ENCODE data around the gene FARP1. TPM values are rescaled to one million over a fixed set of nuclear protein-coding genes. Genes with fewer than 3 reads are reported as not detected.

FARP1 gene
- total and polyA plus RNA-seq, 2 of the 13 experiments (the other 11 are each of a cell fraction or from before 2014, with no cell fraction given): 70.6 to 126 TPM

- TF ChIP-seq ATF4 (CRISPR knock-in tag; IDR thresholded peaks at IDR 0.05) (0 out of 4 replicates have a peak, but pooled peaks of 1 of the 2 experiments have one; percentile 15), MZF1 (CRISPR knock-in tag; IDR thresholded peaks at IDR 0.05; ENCODE audit: borderline replicate concordance) (no peak), ZMYM4 (CRISPR knock-in tag; IDR thresholded peaks at IDR 0.05) (peak; percentile 56; the same call in 1 of the 2 replicates), MIXL1 (CRISPR knock-in tag; IDR thresholded peaks at IDR 0.05) (peak; percentile 87; the same call in 1 of the 2 replicates), EHMT2 (IDR thresholded peaks at IDR 0.05; ENCODE audit: borderline replicate concordance, low read depth, low read length) (no peak), KDM6A (CRISPR knock-in tag; IDR thresholded peaks at IDR 0.05; ENCODE audit: low read depth) (peak; percentile 66; the same call in 1 of the 2 replicates), ZNF598 (CRISPR knock-in tag; IDR thresholded peaks at IDR 0.05; ENCODE audit: borderline replicate concordance) (no peak), ARID4A (CRISPR knock-in tag; IDR thresholded peaks at IDR 0.05; ENCODE audit: borderline replicate concordance) (peak; percentile 32; the same call in 1 of the 2 replicates), SIX1 (CRISPR knock-in tag; IDR thresholded peaks at IDR 0.05; ENCODE audit: borderline replicate concordance) (peak; percentile 59; the same call in 1 of the 2 replicates)
- TF ChIP-seq, protein P1, sequence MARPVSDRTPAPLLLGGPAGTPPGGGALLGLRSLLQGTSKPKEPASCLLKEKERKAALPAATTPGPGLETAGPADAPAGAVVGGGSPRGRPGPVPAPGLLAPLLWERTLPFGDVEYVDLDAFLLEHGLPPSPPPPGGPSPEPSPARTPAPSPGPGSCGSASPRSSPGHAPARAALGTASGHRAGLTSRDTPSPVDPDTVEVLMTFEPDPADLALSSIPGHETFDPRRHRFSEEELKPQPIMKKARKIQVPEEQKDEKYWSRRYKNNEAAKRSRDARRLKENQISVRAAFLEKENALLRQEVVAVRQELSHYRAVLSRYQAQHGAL (CRISPR knock-in tag; IDR thresholded peaks at IDR 0.05; ENCODE audit: not compliant biosample characterization): no peak
- TF ChIP-seq, protein P2, sequence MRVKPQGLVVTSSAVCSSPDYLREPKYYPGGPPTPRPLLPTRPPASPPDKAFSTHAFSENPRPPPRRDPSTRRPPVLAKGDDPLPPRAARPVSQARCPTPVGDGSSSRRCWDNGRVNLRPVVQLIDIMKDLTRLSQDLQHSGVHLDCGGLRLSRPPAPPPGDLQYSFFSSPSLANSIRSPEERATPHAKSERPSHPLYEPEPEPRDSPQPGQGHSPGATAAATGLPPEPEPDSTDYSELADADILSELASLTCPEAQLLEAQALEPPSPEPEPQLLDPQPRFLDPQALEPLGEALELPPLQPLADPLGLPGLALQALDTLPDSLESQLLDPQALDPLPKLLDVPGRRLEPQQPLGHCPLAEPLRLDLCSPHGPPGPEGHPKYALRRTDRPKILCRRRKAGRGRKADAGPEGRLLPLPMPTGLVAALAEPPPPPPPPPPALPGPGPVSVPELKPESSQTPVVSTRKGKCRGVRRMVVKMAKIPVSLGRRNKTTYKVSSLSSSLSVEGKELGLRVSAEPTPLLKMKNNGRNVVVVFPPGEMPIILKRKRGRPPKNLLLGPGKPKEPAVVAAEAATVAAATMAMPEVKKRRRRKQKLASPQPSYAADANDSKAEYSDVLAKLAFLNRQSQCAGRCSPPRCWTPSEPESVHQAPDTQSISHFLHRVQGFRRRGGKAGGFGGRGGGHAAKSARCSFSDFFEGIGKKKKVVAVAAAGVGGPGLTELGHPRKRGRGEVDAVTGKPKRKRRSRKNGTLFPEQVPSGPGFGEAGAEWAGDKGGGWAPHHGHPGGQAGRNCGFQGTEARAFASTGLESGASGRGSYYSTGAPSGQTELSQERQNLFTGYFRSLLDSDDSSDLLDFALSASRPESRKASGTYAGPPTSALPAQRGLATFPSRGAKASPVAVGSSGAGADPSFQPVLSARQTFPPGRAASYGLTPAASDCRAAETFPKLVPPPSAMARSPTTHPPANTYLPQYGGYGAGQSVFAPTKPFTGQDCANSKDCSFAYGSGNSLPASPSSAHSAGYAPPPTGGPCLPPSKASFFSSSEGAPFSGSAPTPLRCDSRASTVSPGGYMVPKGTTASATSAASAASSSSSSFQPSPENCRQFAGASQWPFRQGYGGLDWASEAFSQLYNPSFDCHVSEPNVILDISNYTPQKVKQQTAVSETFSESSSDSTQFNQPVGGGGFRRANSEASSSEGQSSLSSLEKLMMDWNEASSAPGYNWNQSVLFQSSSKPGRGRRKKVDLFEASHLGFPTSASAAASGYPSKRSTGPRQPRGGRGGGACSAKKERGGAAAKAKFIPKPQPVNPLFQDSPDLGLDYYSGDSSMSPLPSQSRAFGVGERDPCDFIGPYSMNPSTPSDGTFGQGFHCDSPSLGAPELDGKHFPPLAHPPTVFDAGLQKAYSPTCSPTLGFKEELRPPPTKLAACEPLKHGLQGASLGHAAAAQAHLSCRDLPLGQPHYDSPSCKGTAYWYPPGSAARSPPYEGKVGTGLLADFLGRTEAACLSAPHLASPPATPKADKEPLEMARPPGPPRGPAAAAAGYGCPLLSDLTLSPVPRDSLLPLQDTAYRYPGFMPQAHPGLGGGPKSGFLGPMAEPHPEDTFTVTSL (CRISPR knock-in tag; IDR thresholded peaks at IDR 0.05; ENCODE audit: borderline replicate concordance): peak; percentile 68; the same call in 1 of the 2 replicates
- TF ChIP-seq, protein P3, sequence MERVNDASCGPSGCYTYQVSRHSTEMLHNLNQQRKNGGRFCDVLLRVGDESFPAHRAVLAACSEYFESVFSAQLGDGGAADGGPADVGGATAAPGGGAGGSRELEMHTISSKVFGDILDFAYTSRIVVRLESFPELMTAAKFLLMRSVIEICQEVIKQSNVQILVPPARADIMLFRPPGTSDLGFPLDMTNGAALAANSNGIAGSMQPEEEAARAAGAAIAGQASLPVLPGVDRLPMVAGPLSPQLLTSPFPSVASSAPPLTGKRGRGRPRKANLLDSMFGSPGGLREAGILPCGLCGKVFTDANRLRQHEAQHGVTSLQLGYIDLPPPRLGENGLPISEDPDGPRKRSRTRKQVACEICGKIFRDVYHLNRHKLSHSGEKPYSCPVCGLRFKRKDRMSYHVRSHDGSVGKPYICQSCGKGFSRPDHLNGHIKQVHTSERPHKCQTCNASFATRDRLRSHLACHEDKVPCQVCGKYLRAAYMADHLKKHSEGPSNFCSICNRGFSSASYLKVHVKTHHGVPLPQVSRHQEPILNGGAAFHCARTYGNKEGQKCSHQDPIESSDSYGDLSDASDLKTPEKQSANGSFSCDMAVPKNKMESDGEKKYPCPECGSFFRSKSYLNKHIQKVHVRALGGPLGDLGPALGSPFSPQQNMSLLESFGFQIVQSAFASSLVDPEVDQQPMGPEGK (CRISPR knock-in tag; IDR thresholded peaks at IDR 0.05): peak; percentile 40
These were observed 167.7 kb downstream of the FARP1 start (continued) for GRCh38 chr13:98310485-98311199.

Data from HepG2 (cell line).